Measurements from ENCODE around the gene DCTN5. TPM values are rescaled to one million over a fixed set of nuclear protein-coding genes. Genes with fewer than 3 reads are reported as not detected.
A peak's percentile ranks its signal among the peaks of the same experiment; 100 is the strongest.

DCTN5 gene
- total RNA-seq, 1 donor from 2014 or later, result 42.3 TPM

DNA sequence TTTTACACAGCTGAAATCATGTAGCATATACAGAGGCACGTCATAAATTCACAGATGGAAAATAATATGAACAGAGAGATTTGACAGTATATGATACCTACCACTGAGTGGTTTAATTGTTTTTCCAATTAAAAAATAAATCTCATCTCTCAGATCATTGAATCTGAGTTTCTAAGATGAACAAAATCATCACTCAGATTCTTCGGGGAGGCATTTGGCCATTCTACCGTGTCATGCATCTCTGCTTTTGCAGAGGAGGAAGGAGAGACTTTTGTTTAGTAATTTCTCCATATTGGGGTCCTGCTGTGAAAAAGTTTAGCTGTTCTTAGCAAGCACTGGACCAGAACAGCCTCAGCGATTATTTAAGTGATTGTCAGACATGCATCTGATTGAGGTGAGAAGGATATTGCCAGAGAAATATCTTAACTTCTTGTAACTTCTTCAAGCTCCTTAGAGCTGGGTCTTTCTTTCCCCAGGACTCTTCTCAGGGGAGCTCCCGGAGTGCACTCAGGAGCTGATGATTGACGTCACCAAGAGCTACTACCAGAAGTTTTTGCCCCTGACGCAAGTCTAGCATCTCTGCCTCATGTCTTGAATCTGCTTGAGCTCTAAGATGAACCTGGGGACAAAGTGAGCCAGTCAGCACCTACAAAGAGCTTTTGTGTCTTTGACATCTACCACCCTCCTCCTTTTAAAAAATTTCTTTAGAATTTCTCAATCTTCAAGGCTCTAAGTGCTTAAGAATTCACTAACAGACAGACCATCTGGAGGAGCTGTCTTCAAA is 25.5 kb downstream of the DCTN5 start:
- ATAC-seq, result no peak

DNA sequence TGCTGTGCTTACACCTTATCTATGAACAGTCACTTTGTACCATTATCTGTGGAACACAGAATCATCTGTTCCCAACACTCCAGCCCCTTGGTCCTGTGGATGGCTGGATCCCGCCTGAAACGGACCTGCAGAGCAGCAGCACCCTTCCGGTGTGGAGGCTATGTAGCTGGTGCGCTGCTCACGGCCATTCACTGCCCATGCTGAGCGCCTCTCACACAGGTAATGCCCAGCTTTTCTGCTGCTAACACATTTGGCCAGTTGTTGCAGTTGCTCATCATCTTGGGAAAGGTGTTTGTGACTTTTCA is 26.0 kb downstream of the DCTN5 start:
- no peak for ATAC-seq

DNA sequence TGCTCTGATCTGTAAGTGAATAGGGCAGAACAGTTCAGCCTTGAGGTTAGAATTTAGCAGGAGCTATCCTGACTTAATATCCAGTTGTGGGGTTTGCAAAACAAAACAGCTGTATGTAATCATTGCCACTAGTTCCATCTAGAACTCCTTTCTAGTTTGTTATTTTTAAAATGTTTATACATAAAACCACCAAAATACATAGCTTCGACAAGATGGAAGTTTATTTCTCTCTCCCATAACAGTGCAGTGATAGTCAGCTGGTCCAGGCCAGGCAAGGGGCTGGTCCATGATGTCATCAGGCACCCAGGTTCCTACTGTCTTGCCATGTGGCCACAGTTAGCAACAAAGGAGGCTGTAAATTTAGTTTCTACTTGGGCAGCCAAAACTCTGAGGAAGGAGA is 27.0 kb downstream of the DCTN5 start:
- ATAC-seq, result no peak

DNA sequence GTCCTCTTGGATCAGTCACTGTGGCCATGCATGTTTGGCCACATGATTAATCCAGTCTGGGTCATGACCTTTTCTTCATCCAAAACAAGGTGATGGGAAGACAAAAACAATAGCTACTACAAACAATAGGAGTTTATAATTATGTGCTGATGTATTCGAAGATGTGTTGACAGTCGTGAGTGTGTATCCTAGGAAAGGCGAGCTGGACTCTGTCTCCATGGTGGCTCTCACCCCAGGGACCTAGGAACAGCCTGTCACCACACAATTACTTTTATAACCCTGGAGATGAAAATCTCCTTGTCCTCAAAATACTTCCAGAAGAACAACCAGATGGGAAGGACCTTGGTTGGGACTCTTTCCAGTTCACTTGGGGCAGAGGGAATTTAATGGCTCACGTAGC is 27.6 kb downstream of the DCTN5 start:
- ATAC-seq, result no peak

DNA sequence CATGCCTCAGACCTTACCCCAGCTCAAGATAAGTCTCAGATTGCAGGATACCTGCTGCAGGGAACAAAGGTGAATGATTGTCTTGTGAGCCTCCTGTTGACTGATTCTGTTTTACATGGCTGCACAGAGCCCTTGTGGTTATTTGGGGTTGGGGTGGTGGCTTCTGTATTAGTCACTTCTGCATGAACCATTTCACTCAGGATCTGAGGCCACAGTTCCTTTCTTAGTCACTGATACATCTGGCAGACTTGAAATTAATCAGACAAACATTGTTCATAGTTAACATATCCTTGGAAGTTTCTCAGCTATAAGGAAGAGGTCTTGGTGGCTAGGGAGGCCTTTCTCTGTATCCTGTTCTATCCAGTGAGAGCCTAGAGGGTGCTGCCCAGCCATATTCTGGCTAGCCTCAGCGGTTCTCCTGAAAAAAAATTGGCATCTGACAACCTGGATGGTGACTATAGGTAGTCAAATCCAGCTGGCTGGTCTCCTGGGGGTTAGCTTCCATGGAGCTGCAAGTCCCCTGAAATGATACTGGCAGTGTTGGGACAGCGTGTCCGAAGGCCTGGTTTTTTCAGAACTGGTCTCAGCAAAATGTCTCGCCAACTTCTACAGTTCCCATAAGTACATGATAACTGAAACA is 29.0 kb downstream of the DCTN5 start:
- peak; percentile 65 for ATAC-seq

DNA sequence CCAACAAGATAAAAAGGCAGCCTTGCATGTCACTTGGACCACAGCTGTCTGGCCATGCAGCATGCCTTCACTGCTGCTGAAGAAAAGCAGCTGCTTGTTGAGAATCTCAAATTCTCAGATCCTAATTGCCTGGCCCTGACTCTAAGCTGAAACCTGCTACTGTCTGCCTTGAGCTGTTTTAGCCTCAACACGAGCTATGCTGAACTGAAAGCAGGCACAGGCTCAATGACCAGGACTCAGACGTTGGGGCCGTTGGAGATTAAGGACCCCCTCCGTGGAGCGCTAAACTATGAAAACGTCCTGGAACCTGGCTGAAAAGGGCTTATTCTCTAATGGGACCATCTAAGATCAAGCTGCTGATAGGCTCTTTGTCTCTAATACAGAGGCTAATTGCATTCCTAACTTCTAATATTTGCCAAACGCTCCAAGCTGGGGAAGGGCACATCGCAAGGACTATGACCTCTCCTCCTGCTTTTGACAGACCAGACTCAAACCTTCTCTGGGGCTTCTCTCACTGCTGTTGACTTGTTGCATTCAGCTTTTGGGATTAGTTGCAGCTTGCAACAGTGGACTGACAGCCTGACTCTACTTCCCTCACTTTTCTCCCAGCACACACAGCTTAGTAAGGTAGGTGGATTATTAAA is 32.8 kb downstream of the DCTN5 start:
- ATAC-seq, result no peak

DNA sequence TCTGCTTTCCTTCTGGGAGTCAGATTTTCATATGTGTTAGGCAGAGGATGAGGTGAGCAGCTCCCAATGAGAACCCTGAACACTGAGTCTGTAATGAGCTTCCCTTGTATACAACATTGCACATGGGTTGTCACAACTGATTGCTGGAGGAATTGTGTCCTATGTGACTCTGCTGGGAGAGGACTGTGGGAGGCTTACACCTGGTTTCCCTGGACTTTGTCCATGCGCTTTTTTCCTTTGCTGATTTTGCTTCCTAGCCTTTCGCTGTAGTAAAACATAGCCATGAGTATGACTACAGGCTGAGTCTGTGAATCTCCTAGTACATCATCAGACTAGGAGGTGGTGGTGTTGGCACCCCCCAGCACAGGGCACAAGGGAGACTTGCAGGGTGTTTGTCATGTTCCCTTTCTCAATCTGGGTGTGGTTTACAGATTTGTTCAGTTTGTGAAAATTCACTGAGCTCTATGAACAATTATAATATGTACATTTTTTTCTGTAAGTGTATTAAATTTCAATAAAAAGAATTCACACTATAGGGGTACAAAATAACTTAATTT is 35.7 kb downstream of the DCTN5 start:
- no peak for ATAC-seq

DNA sequence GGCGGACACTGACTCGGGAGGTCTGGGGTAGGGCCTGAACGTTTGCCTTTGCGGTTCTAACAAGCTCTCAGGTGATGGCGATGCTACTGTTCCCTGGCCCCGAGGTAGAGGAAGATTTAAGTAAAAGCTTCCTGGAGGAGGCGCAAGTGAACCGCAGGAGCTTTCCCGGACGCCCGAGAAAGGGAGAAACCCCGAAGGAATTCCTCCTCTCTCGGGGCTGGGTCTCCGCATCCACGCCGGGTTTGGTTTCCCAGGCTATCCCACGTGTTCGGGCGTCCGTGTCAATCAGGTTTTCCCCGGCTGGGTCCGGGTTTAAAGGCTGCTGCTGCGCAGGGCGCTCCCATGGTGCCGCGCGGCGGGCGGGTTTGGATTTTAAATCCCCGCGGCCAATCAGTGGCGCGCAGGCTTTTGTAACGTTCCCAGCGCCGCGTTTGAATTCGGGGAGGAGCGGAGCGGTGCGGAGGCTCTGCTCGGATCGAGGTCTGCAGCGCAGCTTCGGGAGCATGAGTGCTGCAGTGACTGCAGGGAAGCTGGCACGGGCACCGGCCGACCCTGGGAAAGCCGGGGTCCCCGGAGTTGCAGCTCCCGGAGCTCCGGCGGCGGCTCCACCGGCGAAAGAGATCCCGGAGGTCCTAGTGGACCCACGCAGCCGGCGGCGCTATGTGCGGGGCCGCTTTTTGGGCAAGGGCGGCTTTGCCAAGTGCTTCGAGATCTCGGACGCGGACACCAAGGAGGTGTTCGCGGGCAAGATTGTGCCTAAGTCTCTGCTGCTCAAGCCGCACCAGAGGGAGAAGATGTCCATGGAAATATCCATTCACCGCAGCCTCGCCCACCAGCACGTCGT is 37.4 kb downstream of the DCTN5 start, which contains the start of gene PLK1:
TSS of gene PLK1 (plus strand) at position 460 of the 844 bp plus-strand sequence. CDS start at position 504, 44 bp downstream.
- peak; percentile 94 for ATAC-seq

DNA sequence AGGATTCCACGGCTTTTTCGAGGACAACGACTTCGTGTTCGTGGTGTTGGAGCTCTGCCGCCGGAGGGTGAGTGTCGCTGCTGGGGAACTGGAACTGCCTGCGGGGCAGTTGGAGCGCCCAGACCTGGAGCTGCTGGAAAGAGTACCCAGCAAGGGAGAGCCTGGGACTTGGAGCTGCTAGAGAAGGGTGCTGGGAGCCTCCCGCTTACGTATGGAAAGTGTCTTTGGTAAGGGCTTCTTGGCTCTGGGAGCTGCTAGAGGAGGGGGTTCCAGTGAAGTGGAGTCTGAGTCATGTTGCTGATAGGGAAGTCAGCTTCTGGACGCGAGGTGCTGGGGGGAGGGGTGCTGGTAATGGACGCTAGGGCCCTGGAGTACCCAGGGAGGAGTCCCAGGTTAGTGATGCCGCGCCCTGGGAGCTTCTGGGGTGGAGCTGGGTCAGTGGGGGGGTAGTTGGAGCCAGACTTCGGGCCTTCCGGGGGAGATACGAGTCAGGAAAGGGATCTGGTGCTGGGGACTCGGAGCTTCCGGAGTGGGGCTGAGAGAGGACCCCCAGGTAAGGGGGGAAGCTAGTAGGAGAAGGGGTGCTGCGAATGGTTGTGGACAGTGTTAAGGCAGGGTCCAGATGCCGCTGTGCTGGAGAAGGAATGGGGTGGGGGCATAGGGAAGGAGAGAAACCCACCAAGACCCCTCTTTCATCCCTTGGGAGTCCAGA is 38.2 kb downstream of the DCTN5 start:
- peak; percentile 68 for ATAC-seq

DNA sequence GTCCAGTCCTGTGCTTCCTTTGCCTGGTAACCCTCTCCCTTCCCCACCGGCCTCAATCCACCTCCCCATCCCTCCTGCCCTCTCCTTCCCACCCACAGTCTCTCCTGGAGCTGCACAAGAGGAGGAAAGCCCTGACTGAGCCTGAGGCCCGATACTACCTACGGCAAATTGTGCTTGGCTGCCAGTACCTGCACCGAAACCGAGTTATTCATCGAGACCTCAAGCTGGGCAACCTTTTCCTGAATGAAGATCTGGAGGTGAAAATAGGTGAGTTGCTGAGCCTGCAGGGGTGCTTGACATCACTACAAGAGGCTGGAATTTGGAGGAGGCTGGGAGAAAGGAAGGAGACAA is 38.7 kb downstream of the DCTN5 start:
- ATAC-seq, result no peak

DNA sequence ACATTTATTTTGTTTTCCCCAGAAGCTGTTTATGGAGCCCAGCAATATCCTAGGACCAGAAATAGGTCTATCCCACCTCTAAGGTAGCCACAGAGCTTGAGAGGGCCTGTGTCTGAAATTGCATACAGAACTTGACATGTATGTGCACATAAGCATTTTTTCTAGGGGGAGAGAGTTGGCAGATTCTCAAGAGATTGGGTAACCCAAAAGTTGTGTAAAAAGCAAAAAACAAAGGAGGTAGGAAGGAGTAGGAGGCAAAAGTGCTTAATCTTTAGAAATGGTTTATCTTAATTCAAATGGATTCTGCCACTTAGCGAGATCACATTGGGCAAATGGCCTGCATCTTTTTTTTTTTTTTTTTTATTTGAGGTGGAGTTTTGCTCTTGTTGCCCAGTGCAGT is 40.9 kb downstream of the DCTN5 start:
- ATAC-seq, result no peak

DNA sequence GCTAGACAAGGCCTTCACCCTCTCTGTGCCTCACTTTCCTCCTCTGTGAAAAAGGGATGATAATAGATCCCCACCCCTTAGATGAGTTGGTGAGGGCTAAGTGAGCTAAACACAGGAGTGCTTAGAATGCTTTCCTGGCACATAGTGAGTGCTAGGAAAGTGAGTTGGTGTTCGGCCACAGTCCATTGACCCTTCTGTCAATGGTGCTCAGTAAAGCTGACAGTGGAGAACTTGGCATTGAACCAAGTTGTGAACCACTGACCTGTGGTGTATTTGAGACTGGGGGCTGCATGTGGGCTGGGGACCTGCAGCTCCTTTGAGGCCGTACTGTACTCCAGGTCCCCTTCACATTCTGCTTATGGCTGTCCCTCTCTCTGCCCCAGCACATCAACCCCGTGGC is 42.2 kb downstream of the DCTN5 start:
- no peak for ATAC-seq

DNA sequence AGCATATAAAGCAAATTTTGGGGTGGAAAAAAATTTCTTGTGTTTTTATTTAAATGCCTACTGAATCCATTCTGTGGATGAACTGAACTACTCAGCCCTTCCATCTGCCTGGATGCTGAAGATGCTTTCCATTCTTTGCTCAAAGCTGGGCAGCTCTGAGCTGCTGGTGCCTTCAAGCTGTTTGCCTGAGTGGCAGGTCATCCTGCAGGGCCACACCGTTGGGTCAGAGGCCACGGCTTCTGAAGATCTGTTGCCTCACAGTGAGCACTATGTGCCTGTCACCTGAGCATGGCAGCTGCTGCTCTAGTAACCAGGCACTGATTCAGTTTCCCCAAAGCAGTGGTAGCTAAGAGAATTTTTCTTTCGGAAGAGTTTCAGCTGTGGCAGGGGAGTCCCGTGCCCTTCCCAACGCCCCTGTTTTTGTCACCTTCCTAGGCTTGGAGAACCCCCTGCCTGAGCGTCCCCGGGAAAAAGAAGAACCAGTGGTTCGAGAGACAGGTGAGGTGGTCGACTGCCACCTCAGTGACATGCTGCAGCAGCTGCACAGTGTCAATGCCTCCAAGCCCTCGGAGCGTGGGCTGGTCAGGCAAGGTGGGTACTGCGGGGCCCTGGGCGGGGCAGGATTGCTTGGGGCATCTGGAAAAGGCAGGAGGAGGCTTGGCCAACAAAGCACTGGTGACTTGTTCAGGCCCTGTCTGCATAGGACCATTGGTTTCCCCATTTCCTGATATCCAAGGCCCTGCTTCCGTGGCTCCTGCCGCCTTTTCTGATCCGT is 46.0 kb downstream of the DCTN5 start:
- ATAC-seq, result no peak

DNA sequence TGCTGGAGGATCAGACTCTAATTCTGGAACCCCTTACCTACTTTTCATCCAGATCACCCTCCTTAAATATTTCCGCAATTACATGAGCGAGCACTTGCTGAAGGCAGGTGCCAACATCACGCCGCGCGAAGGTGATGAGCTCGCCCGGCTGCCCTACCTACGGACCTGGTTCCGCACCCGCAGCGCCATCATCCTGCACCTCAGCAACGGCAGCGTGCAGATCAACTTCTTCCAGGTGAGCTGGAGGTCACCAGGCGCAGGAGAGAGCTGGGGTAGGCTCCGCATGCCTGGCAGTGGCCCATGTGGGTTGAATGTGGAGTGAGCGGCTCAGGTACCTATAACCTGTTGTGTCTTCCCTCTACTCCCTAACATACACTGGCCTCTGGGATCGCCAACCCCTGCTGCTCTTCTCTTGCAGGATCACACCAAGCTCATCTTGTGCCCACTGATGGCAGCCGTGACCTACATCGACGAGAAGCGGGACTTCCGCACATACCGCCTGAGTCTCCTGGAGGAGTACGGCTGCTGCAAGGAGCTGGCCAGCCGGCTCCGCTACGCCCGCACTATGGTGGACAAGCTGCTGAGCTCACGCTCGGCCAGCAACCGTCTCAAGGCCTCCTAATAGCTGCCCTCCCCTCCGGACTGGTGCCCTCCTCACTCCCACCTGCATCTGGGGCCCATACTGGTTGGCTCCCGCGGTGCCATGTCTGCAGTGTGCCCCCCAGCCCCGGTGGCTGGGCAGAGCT is 48.3 kb downstream of the DCTN5 start:
- no peak for ATAC-seq

DNA sequence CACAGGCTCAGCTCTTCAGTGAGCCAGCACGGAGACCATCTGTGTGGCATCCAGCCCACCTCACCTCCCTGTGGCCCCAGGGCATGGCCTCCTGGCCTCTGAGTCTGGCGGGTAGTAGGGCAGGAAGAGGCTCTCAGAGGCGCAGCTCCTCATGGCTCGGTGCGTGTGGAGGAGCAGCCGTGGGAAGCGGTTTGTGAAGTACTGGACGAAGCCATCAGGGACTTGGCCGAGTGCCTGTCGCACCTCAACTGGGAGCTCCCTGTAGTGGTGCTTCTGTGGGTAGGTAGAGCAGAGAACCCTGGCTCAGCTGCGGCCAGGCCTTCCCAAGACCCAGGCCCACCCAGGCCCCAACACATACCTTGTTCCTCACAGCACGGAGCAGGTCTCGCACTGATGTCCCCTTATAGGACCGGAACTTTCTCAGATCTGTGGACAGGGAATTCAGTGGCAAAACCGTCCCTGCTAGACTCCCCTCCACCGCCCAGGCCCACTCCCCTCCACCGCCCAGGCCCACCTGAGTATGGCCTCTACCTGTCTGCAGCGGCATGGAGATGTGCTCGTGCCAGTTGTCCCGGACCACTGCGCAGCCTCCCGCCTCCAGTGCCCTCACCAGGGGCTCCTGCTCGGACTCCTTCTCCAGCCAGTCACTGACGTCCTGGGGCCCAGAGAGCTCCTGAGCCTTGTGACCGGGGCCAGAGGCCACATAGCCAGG is 49.7 kb downstream of the DCTN5 start:
- peak; percentile 10 for ATAC-seq

DNA sequence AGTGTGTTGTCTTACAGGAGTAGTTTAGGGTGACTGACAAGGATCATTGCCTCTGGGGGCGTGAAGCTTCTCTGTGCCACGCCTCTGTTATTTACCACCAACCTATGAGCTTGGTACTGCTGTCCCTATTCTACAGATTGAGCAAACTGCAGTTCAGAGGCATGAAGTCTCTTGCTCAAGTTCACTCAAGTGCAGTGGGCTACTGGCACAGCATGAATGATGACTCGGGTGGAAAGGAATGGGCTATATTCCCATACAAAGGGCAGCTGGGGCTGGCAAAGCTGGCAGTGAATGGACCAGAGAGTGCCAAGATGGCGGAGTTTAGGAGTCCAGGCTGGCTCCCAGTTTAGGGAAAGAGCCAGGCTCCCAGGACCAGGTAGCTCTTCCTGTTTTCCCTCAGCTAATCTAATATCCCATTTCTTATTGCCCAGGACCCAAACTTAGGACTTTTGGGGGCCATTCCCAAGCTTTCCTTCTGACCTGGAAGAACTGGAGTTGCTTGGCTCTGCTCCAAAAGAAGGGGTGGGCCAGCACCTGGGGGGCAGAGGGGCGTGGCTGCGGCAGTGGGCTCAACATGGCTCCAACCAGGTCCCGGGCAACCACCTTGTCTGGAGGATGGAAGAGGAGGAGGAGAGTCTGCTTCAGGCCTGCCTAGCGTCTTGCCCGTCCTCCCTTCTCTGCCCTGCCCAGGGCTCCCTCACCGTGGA is 50.4 kb downstream of the DCTN5 start:
- no peak for ATAC-seq

DNA sequence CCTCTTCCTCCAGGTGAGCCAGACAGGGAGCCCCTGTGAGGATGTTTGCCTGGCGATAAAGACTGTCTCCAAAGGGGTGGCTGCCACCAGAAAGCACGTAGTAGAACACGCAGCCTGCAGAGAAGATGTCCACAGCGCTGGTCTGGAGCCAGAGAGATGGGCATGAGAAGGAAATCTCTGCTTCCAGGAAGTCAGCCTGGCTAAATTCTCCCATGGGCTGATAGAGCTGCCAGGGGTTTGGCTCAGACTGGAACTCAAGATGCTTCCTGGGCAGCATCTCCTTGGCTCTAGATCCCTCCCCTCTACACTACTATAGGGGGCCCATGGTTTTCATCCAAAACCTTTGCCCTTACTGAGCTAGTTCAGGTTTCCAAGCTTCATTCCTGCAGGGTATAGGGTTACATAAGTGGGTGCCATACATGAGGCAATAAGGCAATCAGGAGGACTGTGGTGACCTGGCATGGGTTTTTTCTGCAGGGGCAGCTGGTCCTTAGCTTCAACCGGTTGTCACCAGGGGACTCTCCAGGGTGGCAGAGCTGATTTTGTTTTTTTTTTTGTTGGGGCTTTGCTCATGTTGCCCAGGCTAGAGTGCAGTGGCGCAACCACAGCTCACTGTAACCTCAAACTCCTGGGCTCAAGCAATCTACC is 51.0 kb downstream of the DCTN5 start:
- no peak for ATAC-seq

DNA sequence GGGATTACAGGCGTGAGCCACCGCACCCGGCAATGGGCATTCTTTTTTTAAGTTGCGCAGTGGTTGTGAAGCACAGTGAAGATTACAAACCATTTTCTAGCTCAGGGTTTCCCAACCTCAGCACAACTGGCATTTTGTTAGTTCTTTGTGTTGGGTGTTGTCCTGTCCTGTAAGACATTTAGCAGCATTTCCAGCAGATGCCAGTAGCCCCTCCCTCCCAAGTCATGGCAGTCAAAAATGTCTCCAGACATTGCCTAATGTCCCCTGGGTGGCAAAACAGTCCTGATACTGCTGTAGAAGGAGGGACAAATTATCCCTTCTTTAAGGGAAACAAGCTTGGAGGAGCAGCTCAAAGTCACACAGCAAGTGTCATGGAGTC is 53.0 kb downstream of the DCTN5 start:
- no peak for ATAC-seq
